Dendritic cell treated with granulocyte-macrophage colony-stimulating factor and Interleukin-4, amounts not matched to agents 40 ng/mL and 50 ng/mL, for 4 days (primary cell): ENCODE measurements around the gene INTS3.

ENCODE experiments used
- H3K27ac Mint-ChIP-seq: one replicate; pipeline ENCODE4 v1.8.0; 2022; ENCODE audit warnings: mild to moderate bottlenecking, mixed read lengths
- H3K27me3 Mint-ChIP-seq: one replicate; pipeline ENCODE4 v1.8.0; 2022; ENCODE audit warnings: mild to moderate bottlenecking, mixed read lengths
- H3K36me3 Mint-ChIP-seq: one replicate; pipeline ENCODE4 v1.8.0; 2022; ENCODE audit warnings: low read depth, mixed read lengths
- H3K4me1 Mint-ChIP-seq: one replicate; pipeline ENCODE4 v1.8.0; 2022; ENCODE audit warnings: low read depth, mixed read lengths
- H3K4me3 Mint-ChIP-seq: one replicate; pipeline ENCODE4 v1.8.0; 2022; ENCODE audit warnings: mild to moderate bottlenecking, moderate library complexity, mixed read lengths
- H3K9me3 Mint-ChIP-seq: one replicate; pipeline ENCODE4 v1.8.0; 2022; ENCODE audit warnings: mixed read lengths
- intact Hi-C: fragments of 100-400 bp; cut with micrococcal nuclease; formaldehyde crosslinking; loops from one replicate; pipeline ENCODE4 v1.15.0; 2022

INTS3 gene

DNA sequence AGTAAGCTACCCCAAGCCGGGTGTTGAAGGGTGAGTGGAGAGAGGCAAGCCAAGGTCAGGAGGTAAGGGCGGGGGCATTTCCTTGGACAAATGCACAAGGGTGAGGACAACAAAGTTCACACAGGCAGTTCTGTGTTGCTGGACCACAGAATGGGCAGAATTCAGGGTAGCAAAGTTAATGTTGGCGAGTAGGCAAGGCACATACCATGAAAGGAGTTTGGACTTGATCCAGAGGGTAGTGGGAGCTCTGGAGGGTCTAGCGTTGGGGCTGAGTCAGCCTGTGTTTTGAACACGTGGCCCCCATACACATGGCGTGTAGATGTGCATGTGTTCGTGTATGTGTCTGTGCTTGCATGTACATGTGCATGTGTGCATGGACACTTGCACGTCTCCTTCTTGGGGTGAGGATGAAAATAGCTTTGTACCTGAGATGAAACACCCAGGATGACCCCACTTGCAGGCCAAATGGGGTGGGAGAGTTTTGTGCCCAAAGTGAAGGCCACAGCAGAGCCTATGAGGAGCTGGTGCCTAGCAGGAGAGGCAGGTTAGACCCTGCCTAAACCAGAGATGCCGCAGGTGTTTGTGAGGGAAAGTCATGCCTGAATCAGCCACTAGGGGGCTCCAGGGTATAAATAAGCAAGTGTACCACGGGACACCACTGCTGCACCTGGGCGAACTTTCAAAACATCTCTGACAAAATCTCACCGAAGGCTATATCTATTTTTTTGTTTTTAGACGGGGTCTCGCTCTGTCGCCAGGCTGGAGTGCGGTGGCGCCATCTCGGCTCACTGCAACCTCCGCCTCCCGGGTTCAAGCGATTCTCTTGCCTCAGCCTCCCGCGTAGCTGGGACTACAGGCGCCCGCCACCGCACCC lies 69.2 kb downstream of the INTS3 start:
- Mint-ChIP-seq H3K36me3 (peaks cover 30% of the 10 kb centered on the region), H3K27ac (peak overlapping the region; percentile 25), H3K27me3 (peaks cover under 1% of the 10 kb centered on the region), H3K4me1 (peaks cover 56% of the 10 kb centered on the region), H3K9me3 (no peaks in the 10 kb centered on the region), H3K4me3 (no peak overlapping the region)
- intact Hi-C loops: loop anchor here (2.0 to 10.0 kb wide), 2 partner anchors 148 to 190 kb away; partner anchors contain the start of genes DENND4B and RAB13

DNA sequence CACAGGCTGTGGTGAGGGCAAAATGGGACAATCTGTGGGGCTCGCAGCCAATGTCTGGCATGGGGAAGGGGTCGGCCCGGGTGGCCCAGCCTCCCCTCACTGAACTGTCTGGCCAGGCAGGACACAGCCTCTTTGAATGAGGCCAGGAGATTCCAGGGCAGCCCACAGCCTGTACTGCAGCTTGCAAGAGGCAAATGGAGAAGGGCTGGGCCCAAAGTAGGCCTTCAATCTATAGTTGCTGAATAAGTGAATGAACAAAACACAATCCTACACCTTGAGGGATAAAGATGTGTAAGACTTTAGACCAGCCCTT lies 70.6 kb downstream of the INTS3 start:
- intact Hi-C loops: loop anchor here (10.0 kb wide), 1 partner anchor 146 kb away; the partner anchor contains the start of gene DENND4B
- Mint-ChIP-seq H3K27ac (peak overlapping the region; percentile 37), H3K9me3 (no peaks in the 10 kb centered on the region), H3K27me3 (peaks cover 1% of the 10 kb centered on the region), H3K4me3 (no peak overlapping the region), H3K4me1 (peaks cover 57% of the 10 kb centered on the region), H3K36me3 (peaks cover 43% of the 10 kb centered on the region)

DNA sequence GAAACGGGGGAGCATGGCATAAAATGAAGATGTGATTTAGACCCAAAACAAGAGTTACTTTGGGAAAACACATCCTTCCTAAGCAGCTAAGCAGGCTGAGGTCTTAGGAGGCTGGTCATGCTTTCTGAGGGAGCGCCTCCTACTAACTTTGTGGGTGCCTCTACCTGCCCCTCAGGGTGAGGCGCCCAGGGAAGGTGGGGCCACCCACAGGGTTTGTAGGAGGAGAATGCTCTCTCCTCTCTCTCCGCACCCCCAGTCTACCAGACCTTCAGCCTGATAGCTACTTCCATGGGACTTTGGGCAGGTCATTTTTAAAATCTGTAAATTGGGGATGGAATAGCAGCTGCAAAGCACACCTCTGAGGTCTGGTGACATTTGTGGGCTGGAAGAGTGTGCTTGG lies 71.2 kb downstream of the INTS3 start:
- no peaks in the 10 kb centered on the region for H3K9me3 Mint-ChIP-seq
- H3K4me3 Mint-ChIP-seq: no peak overlapping the region
- intact Hi-C loops: loop anchor here (10.0 kb wide), 1 partner anchor 146 kb away; the partner anchor contains the start of gene DENND4B
- H3K27me3 Mint-ChIP-seq: peaks cover 1% of the 10 kb centered on the region
- H3K36me3 Mint-ChIP-seq: peaks cover 49% of the 10 kb centered on the region
- no peak overlapping the region for H3K27ac Mint-ChIP-seq
- H3K4me1 Mint-ChIP-seq: peaks cover 60% of the 10 kb centered on the region

DNA sequence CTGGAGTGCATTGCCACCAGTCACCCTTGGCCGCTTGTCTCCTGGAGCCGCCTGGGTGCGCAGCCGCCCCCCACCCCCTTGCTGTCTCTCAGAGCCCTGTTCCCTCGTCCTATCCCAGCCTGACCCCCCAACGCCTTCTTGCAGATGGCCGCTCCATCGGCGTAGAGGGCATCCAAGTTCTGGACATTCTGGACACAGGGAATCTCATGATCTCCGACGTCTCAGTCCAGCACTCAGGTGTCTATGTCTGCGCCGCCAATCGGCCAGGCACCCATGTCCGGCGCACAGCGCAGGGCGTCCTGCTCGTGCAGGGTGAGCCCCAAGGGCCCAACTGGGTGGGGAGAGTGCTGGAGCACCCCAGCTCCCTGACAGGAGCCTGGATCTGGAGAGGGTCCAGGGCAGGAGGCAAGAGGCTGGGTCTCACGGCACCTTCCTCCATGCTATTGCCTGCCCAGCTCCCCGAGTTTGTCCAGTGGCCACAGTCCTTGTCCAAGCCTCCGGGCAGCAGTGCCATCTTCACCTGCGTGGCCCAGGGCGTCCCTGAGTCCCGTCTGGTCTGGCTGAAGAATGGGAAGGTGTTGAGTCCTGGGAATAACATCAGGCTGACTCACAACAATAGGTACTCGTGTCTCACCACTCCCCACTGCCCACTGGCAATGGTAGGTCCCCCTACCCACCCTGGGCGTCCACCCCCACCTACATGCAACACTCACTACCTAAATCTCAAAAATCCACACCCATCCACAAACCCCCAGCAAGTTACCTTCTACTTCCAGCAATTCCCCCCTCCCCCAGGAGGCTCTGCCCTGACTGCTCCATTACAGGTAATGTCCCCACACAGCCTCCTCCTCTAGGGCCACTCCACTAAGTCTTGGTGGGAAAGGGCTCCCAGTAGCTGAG lies 72.0 kb downstream of the INTS3 start:
- H3K27me3 Mint-ChIP-seq: peaks cover 1% of the 10 kb centered on the region
- peaks cover 50% of the 10 kb centered on the region for H3K36me3 Mint-ChIP-seq
- no peak overlapping the region for H3K27ac Mint-ChIP-seq
- intact Hi-C loops: loop anchor here (10.0 kb wide), 2 partner anchors 125 to 145 kb away; partner anchors contain the start of genes DENND4B and GATAD2B
- peaks cover 59% of the 10 kb centered on the region for H3K4me1 Mint-ChIP-seq
- H3K9me3 Mint-ChIP-seq: no peaks in the 10 kb centered on the region
- H3K4me3 Mint-ChIP-seq: no peak overlapping the region

DNA sequence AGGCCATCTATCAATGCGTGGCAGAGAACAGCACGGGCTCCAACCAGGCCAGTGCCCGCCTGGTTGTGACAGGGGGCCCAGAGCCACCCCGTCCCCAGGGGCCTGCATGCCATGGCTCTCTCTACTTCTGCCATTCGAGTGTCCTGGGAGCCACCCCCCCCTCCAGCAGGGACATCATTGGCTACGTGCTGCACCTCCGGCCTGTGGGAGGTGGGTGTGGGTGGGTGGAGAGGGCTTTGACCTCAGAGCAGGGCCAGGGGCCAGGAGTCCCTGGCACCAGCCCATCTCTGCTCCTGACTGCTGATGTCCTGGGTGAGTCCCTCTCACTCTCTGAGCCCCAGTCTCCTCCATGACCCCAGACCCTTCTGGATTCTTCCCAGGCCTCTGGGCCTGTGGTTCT lies 72.7 kb downstream of the INTS3 start:
- H3K36me3 Mint-ChIP-seq: peaks cover 50% of the 10 kb centered on the region
- peak overlapping the region; percentile 76 for H3K27ac Mint-ChIP-seq
- intact Hi-C loops: loop anchor here (10.0 kb wide), 1 partner anchor 124 kb away; the partner anchor contains the start of gene GATAD2B
- no peaks in the 10 kb centered on the region for H3K9me3 Mint-ChIP-seq
- H3K27me3 Mint-ChIP-seq: peaks cover 1% of the 10 kb centered on the region
- peaks cover 59% of the 10 kb centered on the region for H3K4me1 Mint-ChIP-seq
- no peak overlapping the region for H3K4me3 Mint-ChIP-seq

DNA sequence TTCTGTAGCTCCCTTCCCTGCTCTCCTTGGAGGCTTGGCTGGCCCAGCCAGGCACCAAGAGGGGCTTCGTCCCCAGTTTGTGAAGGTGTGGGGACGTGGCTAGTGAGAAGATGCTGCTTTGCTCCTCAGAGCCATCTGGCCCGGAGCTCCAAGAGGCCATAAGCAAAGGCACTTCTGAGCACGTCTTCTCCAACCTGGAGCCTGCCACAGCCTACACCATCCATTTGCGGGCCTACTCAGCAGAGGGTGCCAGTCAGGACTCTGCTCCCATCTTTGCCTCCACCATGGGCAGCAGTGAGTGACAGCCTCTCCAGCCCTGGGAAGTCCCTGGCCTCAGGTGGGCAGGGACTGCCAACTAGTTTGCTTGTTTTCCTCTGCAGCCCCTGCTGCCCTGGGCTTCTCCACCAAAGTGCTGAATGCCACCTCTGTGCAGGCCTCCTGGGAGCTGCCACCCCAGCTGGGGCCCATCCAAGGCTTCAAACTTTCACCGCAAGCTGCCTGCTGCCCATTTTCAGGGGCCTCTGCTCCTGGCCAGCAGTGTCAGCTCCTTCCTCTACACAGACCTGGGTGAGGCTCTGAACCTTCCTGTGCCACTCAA lies 73.3 kb downstream of the INTS3 start:
- peaks cover 1% of the 10 kb centered on the region for H3K27me3 Mint-ChIP-seq

DNA sequence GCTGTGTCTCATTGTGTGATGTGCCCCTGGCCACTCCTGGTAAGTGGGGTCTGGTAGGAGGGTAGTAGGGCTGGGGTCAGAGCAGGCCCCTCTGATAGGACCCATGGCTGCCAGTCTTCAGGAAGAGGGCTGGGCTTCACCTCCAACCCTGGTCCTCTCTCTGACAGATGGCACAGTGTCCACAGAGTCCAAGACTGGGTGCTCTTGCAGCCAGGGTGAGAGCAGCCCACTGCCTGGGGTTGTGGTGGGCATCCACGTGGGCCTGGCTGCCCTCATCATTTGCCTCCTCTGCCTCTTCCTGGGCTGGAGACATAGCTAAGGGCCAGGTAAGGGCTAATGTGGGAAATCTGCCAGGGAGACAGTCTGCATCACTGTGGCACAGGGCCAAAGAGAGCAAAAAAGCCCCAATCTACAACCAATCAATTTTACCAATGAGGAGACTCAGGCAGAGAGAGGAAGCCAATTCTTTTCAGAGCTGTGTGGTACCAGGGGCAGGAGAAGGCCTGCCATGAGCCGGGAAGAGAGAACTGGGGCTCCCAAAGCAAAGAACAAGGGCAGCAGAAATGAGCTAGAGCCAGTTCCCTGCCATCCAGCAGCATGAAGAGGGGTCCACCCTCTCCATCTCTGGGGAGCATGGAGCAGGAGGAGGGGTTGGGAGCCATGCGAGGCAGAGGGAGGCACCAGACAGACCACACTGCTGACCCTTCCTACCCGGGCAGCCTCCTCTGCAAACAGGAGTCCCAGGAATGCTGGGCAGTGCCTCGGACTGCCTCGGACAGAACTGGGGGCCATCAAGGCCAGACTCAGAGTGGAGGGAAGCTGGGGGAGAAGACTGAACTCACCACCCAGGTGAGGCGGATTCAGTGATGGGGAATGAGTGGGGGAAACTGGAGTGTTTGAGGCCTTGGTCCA lies 74.2 kb downstream of the INTS3 start:
- Mint-ChIP-seq H3K27ac (peak overlapping the region; percentile 76), H3K9me3 (no peaks in the 10 kb centered on the region), H3K4me3 (no peak overlapping the region), H3K27me3 (peaks cover 1% of the 10 kb centered on the region), H3K36me3 (peaks cover 56% of the 10 kb centered on the region), H3K4me1 (peaks cover 66% of the 10 kb centered on the region)
- intact Hi-C loops: loop anchor here (10.0 kb wide), 1 partner anchor 123 kb away; the partner anchor contains the start of gene GATAD2B

More for the DNA sequence above, 73.3 kb downstream of the INTS3 start:
- intact Hi-C loops: loop anchor here (10.0 kb wide), 1 partner anchor 124 kb away; the partner anchor contains the start of gene GATAD2B
- H3K27ac Mint-ChIP-seq: peak overlapping the region; percentile 76
- H3K9me3 Mint-ChIP-seq: no peaks in the 10 kb centered on the region
- peaks cover 50% of the 10 kb centered on the region for H3K36me3 Mint-ChIP-seq
- H3K4me3 Mint-ChIP-seq: no peak overlapping the region
- peaks cover 65% of the 10 kb centered on the region for H3K4me1 Mint-ChIP-seq

DNA sequence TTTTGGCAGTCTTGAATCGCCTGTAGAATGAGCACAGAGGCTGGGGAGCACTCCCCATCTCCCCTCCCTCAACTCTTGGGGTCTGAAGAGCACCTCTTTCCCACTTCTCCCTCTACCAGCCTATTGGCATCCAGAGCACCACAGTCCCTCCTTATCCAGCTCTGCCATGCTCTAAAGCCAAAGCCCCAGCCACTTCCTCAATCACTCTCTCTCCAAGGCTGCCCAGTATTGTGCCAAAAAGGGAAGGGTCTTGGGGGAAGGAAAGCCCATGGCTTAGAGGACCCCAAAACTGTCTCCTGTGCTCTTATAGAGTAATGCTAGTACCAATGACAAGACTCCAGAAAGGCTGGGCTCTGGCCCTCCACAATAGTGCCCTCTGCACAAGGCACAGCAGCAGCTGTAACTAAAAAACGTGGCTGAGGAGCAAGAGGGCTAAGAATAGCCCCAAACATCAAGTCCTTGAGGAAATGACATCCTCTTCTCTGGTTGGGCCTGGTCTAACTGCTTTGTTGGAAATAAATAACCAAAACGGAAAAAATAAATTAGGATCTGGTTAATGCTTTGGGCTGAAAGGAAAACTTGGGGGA lies 75.7 kb downstream of the INTS3 start:
- Mint-ChIP-seq H3K4me1 (peaks cover 72% of the 10 kb centered on the region), H3K27ac (peak overlapping the region; percentile 76), H3K36me3 (peaks cover 71% of the 10 kb centered on the region), H3K4me3 (peak overlapping the region; percentile 27), H3K9me3 (no peaks in the 10 kb centered on the region), H3K27me3 (peaks cover 1% of the 10 kb centered on the region)
- intact Hi-C loops: loop anchor here (2.0 to 10.0 kb wide), 2 partner anchors 13 to 121 kb away; partner anchors contain the start of gene GATAD2B

DNA sequence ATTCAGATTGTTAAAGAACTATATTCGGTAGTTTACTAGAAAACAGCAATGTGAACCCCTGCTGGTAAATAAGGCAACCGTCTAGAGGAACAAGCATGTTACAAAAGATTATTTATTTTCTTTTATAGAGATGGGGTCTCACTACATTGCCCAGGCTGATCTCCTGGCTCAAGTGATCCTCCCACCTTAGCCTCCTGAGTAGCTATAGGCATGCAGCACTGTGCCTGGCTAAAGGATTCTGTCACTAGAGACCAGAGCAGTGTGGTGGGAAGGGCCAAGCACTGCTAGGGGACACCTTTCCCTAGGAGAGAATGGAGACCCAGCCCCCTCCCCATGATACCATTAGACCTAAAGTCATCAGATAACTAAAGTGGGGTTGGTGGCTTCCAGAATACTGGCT lies 76.3 kb downstream of the INTS3 start:
- H3K27ac Mint-ChIP-seq: peak overlapping the region; percentile 76
- no peak overlapping the region for H3K4me3 Mint-ChIP-seq
- no peaks in the 10 kb centered on the region for H3K9me3 Mint-ChIP-seq
- H3K36me3 Mint-ChIP-seq: peaks cover 76% of the 10 kb centered on the region
- intact Hi-C loops: loop anchor here (2.0 to 10.0 kb wide), 2 partner anchors 13 to 121 kb away; partner anchors contain the start of gene GATAD2B
- H3K27me3 Mint-ChIP-seq: peaks cover 1% of the 10 kb centered on the region
- H3K4me1 Mint-ChIP-seq: peaks cover 72% of the 10 kb centered on the region

DNA sequence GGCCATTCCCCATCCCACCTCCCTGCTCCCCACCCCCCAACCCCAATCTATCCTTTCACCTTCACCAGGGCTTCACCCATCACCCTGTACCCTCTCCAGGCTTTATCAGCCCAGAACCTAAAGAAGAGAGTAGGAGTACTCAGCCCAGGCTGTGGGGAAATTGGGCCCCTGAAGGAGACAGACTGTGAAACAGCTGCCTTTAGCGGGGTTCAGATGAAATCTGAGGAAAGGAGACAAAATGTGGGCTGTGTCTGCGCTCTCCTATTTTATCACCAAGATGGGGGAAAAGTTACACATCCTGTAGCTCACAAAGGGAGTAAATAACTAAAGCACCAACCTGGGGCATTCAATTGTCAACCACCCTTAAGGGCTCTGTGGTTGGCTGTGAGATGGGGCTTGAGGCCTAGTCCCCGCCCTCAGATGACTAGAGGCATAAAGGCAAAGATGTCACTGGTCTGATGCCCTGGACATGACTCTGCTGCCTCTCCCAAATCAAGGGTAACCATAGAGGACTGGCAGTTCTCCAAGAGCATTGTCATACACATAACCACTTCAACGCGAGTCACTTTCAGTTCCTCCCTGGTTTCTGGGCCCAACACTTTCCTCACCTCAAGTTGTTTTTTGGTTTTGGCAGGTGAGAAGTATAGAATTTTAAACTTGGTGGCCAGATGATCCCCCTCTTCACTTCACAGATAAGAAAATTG lies 77.3 kb downstream of the INTS3 start:
- intact Hi-C loops: loop anchor here (2.0 to 10.0 kb wide), 2 partner anchors 14 to 120 kb away; partner anchors contain the start of gene GATAD2B
- peaks cover 1% of the 10 kb centered on the region for H3K27me3 Mint-ChIP-seq
- peaks cover 76% of the 10 kb centered on the region for H3K36me3 Mint-ChIP-seq
- no peak overlapping the region for H3K4me3 Mint-ChIP-seq
- H3K4me1 Mint-ChIP-seq: peaks cover 72% of the 10 kb centered on the region
- peak overlapping the region; percentile 76 for H3K27ac Mint-ChIP-seq
- no peaks in the 10 kb centered on the region for H3K9me3 Mint-ChIP-seq

DNA sequence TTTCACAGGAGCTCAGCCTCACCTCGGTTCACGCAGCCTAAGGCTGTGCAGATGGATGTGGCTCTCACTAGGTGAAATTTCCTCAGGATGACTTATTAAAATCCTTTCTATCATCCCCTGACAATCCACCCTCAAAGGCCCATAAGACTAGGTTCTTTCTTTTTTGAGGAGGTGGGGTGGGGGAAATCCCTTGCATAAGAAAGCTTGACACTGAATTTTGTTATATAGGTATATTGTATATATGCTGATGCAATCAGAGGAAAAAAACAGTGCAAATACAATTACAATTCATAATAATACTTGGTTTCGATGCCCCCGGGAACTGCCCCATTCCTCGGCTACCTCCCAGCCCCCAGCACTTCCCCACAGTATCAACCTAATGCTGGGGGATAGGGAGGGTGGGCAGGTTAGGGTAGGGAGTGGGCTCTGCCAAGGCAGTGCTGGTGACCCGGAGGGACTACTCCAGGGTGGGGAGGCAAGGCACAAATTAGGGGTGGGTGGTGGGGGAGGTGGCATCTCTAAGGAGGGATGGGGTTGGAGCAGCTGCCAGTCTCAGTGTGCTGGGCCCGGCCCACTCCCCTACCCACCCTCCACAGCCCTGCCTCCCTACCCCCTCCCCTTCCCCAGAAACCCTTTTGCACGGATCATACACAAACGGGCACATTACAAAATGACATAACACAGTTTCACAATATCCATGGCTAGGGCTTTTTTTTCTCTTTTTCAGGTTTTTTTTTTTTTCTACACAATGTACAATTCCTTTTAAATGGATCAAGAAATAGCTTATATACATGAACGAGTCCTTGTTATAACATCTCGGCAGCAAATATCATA lies 78.3 kb downstream of the INTS3 start:
- intact Hi-C loops: loop anchor here (2.0 to 10.0 kb wide), 2 partner anchors 15 to 119 kb away; partner anchors contain the start of gene GATAD2B
- peaks cover 76% of the 10 kb centered on the region for H3K36me3 Mint-ChIP-seq
- no peaks in the 10 kb centered on the region for H3K9me3 Mint-ChIP-seq
- H3K4me3 Mint-ChIP-seq: no peak overlapping the region
- peaks cover 65% of the 10 kb centered on the region for H3K4me1 Mint-ChIP-seq
- peaks cover 1% of the 10 kb centered on the region for H3K27me3 Mint-ChIP-seq
- peak overlapping the region; percentile 76 for H3K27ac Mint-ChIP-seq
